Fibroblast of skin of left biceps (primary cell): ENCODE results near the gene MLANA.

Experiments used
- DNase-seq, 2 experiments: peaks; one replicate each; pipeline ENCODE4 v3.0.0-alpha.2; 2013; ENCODE audit warnings: low read depth in 2 of 2

MLANA gene

DNA sequence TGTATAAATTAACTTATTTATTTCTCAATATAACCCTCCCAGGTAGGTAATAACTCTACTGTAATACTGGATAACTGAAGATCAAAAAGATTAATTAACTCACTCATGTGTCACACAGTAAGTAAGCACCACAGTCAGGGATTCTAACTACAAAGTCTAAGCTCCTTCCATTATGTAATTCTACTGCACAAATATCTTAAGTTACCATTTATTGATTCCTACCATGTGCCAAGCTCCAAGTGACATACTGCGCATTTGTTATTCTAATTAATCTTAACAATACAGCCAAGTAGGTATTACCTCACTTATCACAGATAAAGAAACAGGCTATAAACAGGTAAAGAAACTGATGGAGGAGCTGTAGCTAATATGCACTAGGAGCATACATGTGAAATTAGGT is 66.5 kb downstream of the MLANA start:
- DNase-seq, result no peak

DNA sequence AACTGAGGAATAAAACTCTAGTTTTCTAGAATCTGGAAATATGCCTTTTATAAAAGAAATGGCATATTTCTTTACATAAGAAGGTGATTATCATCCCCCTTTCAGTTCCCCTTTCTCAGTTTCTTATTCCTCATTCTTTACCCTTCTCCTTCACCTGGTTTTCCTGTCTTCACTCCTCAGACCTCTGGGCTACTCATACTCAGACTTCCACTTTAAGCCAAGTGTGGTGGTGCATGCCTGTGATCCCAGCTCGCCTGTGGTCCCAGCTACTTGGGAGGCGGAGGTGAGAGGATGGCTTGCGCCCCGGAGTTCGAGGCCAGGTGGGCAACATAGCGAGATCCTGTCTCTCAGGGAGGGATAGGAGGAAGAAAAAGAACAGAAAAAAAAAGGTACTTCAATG is 67.6 kb downstream of the MLANA start:
- no peak for DNase-seq
